GM08714 (cell line): ENCODE measurements around the gene HLA-B.
A peak's percentile ranks its signal among the peaks of the same experiment; 100 is the strongest.

Source experiments
- H3K4me3 ChIP-seq: fragments of 200-500 bp; sonication (Bioruptor generic); 2 replicates; pipeline ENCODE4 v1.5.1; 2014; ENCODE audit warnings: mild to moderate bottlenecking, low read length, inconsistent platforms
- ZNF274 ChIP-seq: IDR thresholded peaks from 2 replicates; pipeline ENCODE4 v1.6.1; 2012; ENCODE audit warnings: mild to moderate bottlenecking, low read depth, low read length

Gene HLA-B

GRCh38 chr6:31317036-31317435, 39.9 kb downstream of the HLA-B start:
- H3K4me3 ChIP-seq = no peak overlapping the region
- no peak for TF ChIP-seq ZNF274

GRCh38 chr6:31309641-31310040, 47.3 kb downstream of the HLA-B start:
- no peak for TF ChIP-seq ZNF274
- H3K4me3 ChIP-seq = no peak overlapping the region

- no peak for TF ChIP-seq ZNF274
- no peak overlapping the region for H3K4me3 ChIP-seq
Observed at GRCh38 chr6:31308845-31309175, 48.2 kb downstream of the HLA-B start.

DNA sequence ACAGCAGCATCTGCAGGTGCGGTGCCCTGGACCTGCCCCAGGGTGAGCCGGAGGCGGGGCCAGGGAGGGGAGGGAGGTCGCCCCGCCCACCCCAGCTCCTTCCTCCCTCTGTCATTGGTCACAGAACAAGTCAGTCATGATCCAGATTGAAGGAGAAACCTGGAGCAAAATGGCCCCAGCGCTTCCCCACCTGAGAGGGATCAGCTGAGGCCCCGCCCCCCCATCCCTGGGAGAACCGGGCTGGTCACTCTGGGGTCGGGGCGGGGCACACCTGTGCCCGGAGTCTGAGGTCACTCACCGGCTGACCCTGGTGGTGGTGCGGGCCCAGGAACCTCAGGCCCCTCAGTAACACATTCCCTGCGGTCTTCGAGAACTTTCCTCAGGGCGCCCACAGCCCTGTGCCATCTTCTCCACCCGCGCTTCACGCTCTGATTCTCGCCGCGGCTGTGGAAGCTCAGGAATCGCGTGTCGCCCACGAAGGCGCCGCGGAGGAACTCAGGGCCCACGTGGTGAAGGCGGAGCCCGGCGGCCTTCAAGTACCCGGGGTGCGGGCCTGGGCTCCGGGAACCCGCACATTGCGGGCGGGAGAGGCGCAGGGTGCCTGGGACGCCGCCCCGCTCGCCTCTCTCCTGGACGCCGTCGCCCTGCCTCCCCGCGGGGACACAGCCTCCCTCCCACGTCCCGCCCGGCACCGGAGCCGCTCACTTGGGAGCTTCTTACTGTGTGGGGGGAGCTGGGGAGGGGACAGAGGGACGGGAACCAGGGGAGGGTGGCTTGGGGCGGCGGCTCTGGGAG, 48.7 kb downstream of the HLA-B start:
- peak overlapping the region; percentile 18; the same call in 1 of the 2 replicates for H3K4me3 ChIP-seq

DNA sequence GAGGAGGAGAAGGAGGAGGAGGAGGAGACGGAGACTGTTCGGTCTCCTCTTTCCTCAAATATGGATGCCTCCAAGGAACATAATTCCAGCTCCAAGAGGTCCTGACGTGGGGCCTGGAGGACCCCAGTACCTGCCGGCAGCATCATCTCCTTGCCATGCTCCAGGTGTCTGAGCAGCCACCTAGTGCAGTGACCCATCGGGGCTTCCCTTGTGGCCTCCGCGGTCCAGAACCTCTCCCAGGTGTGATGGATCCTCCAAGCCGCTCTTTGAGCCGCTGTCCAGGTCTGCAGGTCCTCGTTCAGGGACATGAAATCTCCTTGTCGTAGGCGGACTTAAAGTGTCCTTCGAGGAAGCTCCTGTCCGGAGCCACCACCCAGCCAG, 49.3 kb downstream of the HLA-B start:
- no peak overlapping the region for H3K4me3 ChIP-seq

More for the DNA sequence above, 48.7 kb downstream of the HLA-B start:
- TF ChIP-seq ZNF274 = no peak

GRCh38 chr6:31305703-31306219, 51.2 kb downstream of the HLA-B start:
- no peak overlapping the region for H3K4me3 ChIP-seq
- no peak for TF ChIP-seq ZNF274

More for the DNA sequence above, 49.3 kb downstream of the HLA-B start:
- no peak for TF ChIP-seq ZNF274

DNA sequence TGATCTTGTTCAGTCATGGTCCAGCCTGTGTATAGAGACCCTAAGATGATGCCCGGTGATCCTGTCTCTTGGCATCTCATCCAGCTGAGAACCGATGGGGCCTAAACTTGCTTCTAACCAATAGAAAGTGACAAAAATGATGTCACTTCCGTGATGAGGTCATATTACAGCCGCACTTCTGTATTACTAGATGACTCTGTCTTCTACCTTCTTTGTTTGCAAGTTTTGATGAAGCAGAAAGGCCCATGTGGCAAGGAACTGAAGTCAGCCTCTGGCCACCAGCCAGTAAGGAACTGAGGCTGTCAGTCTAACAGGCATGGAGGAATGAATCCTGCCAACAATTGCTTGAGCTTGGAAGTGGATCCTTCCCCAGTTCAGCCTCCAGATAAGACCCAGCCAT, 52.3 kb downstream of the HLA-B start:
- TF ChIP-seq ZNF274 = no peak
- no peak overlapping the region for H3K4me3 ChIP-seq
